Measurements from ENCODE around the gene PCDHGA7.
"Not testable (repeated sequence)": the region's sequence is repeated elsewhere in the genome, so short reads cannot be mapped to it uniquely, and the experiment has no call there.

DNA sequence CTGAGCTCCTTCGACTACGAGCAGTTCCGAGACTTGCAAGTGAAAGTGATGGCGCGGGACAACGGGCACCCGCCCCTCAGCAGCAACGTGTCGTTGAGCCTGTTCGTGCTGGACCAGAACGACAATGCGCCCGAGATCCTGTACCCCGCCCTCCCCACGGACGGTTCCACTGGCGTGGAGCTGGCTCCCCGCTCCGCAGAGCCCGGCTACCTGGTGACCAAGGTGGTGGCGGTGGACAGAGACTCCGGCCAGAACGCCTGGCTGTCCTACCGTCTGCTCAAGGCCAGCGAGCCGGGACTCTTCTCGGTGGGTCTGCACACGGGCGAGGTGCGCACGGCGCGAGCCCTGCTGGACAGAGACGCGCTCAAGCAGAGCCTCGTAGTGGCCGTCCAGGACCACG lies 49.8 kb downstream of the PCDHGA7 start:
- not testable (repeated sequence) for TF ChIP-seq EP300 (IDR thresholded peaks at IDR 0.05; ENCODE audit: low read depth); POLR2A (IDR thresholded peaks at IDR 0.05)
- TF ChIP-seq, protein P1, sequence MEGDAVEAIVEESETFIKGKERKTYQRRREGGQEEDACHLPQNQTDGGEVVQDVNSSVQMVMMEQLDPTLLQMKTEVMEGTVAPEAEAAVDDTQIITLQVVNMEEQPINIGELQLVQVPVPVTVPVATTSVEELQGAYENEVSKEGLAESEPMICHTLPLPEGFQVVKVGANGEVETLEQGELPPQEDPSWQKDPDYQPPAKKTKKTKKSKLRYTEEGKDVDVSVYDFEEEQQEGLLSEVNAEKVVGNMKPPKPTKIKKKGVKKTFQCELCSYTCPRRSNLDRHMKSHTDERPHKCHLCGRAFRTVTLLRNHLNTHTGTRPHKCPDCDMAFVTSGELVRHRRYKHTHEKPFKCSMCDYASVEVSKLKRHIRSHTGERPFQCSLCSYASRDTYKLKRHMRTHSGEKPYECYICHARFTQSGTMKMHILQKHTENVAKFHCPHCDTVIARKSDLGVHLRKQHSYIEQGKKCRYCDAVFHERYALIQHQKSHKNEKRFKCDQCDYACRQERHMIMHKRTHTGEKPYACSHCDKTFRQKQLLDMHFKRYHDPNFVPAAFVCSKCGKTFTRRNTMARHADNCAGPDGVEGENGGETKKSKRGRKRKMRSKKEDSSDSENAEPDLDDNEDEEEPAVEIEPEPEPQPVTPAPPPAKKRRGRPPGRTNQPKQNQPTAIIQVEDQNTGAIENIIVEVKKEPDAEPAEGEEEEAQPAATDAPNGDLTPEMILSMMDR (IDR thresholded peaks at IDR 0.05): not testable (repeated sequence)
